Smooth muscle cell (in vitro differentiated cells): Measurements from ENCODE around the gene TMEM9B. TPM values are rescaled to one million over a fixed set of nuclear protein-coding genes. Genes with fewer than 3 reads are reported as not detected.
A peak's percentile ranks its signal among the peaks of the same experiment; 100 is the strongest.

Source experiments
- DNase-seq: peaks from one replicate; lab custom pipeline; 2025; ENCODE audit not compliant: unreplicated experiment; lab: John Stamatoyannopoulos, UW
- H2AFZ ChIP-seq: fragments of 200-600 bp; sonication (generic); 2 replicates; pipeline ENCODE4 v1.6.0; 2016; ENCODE audit warnings: antibody characterized with exemption, low read depth, mild to moderate bottlenecking
- H3F3A ChIP-seq: fragments of 200-600 bp; sonication (generic); 2 replicates; pipeline ENCODE4 v1.6.0; 2017; ENCODE audit warnings: antibody characterized with exemption, low read depth
- H3K27ac ChIP-seq: fragments of 200-600 bp; sonication (generic); 2 replicates; pipeline ENCODE4 v1.5.1; 2016; ENCODE audit warnings: low read depth, mild to moderate bottlenecking
- H3K27me3 ChIP-seq: fragments of 200-600 bp; sonication (generic); 2 replicates; pipeline ENCODE4 v1.6.1; 2016; ENCODE audit warnings: low read depth, mild to moderate bottlenecking
- H3K36me3 ChIP-seq: fragments of 200-600 bp; sonication (generic); 2 replicates; pipeline ENCODE4 v1.5.1; 2016; ENCODE audit warnings: low read depth
- H3K4me1 ChIP-seq: fragments of 200-600 bp; sonication (generic); 2 replicates; pipeline ENCODE4 v1.5.1; 2016; ENCODE audit warnings: low read depth
- H3K4me2 ChIP-seq: fragments of 200-600 bp; sonication (generic); 2 replicates; pipeline ENCODE4 v1.6.0; 2016; ENCODE audit warnings: mild to moderate bottlenecking
- H3K4me3 ChIP-seq: fragments of 200-600 bp; sonication (generic); 2 replicates; pipeline ENCODE4 v1.5.1; 2016; ENCODE audit warnings: mild to moderate bottlenecking
- H3K79me2 ChIP-seq: fragments of 200-600 bp; sonication (generic); 2 replicates; pipeline ENCODE4 v1.6.0; 2016; ENCODE audit warnings: low read depth, mild to moderate bottlenecking
- H3K9ac ChIP-seq: fragments of 200-600 bp; sonication (generic); 2 replicates; pipeline ENCODE4 v1.6.0; 2016; ENCODE audit warnings: low read depth
- H3K9me3 ChIP-seq: fragments of 200-600 bp; sonication (generic); replicated peaks from 2 replicates; pipeline ENCODE4 v1.5.1; 2016; ENCODE audit warnings: low read depth
- H4K20me1 ChIP-seq: fragments of 200-600 bp; sonication (generic); 2 replicates; pipeline ENCODE4 v1.6.0; 2016; ENCODE audit warnings: low read depth
- WGBS: methylation state at CpG from one replicate; pipeline ENCODE4 v1.1.7; 2016; ENCODE audit warnings: low lambda C conversion rate; 5-methylcytosine and 5-hydroxymethylcytosine counted together
- polyA plus RNA-seq: library from polyadenylated mRNA; unstranded; fragments of >200 nt; fragmentation: Nextera tagmentation; extraction: Ambion mirVana; gene quantifications from 2 replicates; pipeline ENCODE4 v1.2.1, GENCODE V29; 2016
- total RNA-seq: library from RNA; depleted of rRNA; stranded (reverse); fragments of >200 nt; gene quantifications from 2 replicates; pipeline ENCODE4 v1.2.3, GENCODE V29; 2014
- TF ChIP-seq, protein P1 (sequence below): fragments of 200-600 bp; sonication (generic); IDR thresholded peaks from 2 replicates; pipeline ENCODE4 v1.5.1; 2017; ENCODE audit warnings: borderline replicate concordance, mild to moderate bottlenecking, antibody characterized with exemption; ENCODE audit not compliant: insufficient read depth, poor library complexity, severe bottlenecking

TMEM9B gene
- total and polyA plus RNA-seq, 2 experiments from 2014 or later, result 35.9 to 39.3 TPM

DNA sequence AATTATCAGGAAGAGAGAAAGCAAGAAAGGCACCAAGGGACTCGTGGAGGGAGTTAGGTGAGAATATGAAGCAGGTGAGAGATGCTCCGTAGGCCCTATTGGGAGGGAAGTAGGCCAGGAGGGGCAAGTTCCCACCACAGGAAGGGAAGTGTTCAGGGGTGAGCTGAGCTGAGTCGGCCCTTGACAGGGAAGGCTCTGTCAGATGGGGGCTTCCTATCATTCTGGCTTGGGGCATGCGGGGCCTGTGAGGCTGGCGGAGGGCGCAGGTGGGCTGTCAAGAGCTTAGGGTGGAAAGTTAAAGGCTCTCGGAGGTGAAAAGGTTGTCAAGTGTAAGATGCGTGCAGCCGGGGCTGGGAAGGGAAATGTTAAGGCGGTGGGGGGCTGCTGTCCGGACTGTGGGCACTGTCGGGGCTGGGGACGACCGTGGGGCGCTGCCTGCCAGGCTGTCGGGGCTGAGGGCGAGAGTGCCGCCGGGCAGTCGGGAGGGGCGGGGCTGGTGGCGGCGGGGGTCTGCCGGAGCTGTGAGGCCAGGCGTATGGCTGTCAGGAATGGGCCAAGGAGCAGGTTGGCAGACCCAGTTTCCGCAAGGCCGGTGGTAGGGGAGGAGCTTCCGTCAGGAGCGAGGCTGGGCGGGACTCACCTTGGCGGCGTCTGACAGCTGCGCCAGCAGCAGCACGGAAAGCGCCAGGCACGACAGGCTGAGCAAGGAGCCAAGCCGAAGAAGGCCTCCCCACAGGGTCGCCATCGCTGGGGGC, 496 bp downstream of the TMEM9B start:
- TF ChIP-seq, protein P1, sequence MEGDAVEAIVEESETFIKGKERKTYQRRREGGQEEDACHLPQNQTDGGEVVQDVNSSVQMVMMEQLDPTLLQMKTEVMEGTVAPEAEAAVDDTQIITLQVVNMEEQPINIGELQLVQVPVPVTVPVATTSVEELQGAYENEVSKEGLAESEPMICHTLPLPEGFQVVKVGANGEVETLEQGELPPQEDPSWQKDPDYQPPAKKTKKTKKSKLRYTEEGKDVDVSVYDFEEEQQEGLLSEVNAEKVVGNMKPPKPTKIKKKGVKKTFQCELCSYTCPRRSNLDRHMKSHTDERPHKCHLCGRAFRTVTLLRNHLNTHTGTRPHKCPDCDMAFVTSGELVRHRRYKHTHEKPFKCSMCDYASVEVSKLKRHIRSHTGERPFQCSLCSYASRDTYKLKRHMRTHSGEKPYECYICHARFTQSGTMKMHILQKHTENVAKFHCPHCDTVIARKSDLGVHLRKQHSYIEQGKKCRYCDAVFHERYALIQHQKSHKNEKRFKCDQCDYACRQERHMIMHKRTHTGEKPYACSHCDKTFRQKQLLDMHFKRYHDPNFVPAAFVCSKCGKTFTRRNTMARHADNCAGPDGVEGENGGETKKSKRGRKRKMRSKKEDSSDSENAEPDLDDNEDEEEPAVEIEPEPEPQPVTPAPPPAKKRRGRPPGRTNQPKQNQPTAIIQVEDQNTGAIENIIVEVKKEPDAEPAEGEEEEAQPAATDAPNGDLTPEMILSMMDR, result no peak
- H3K27ac ChIP-seq, result peak overlapping the region; percentile 71
- H3K79me2 ChIP-seq, result peaks cover 43% of the 10 kb centered on the region
- peak overlapping the region; percentile 74 for H3K4me3 ChIP-seq
- H2AFZ ChIP-seq, result peak overlapping the region; percentile 91
- no peak for DNase-seq
- peak overlapping the region; percentile 65 for H3K9ac ChIP-seq
- H3F3A ChIP-seq, result peaks cover 12% of the 10 kb centered on the region
- H3K36me3 ChIP-seq, result no peaks in the 10 kb centered on the region
- H3K27me3 ChIP-seq, result no peaks in the 10 kb centered on the region
- H3K9me3 ChIP-seq, result no peaks in the 10 kb centered on the region
- 7% methylated on average over 28 of the region's 39 CpGs for WGBS
- H3K4me2 ChIP-seq, result peak overlapping the region; percentile 94
- peaks cover 14% of the 10 kb centered on the region for H3K4me1 ChIP-seq
- no peaks in the 10 kb centered on the region for H4K20me1 ChIP-seq

DNA sequence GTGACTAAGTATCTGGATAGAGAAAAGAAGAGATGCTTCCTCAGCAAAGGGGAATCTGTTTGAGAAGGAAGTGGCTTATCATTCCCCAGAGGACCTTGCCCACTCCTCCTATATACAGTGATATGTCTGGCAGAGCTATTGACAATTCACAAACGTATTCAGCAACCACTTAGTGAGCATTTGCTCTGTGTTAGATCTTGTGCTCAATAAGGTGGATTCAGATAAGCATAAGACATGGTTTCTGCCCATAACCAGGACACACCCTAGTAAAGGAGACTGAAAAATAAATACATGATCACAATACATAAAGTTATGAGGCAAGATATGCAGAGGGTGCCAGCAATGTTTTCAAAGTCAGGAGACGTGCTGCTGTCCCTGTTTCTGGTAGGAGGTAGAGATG, 1.4 kb downstream of the TMEM9B start:
- no peaks in the 10 kb centered on the region for H3K36me3 ChIP-seq
- H3K4me2 ChIP-seq, result peak overlapping the region; percentile 94
- peaks cover 13% of the 10 kb centered on the region for H3F3A ChIP-seq
- no peaks in the 10 kb centered on the region for H3K9me3 ChIP-seq
- DNase-seq, result no peak
- WGBS, result 84% methylated on average over 2 of the region's 2 CpGs
- H2AFZ ChIP-seq, result no peak overlapping the region
- peak overlapping the region; percentile 65 for H3K9ac ChIP-seq
- peaks cover 50% of the 10 kb centered on the region for H3K79me2 ChIP-seq
- no peak overlapping the region for H3K27ac ChIP-seq
- TF ChIP-seq, protein P1, result no peak
- peaks cover 14% of the 10 kb centered on the region for H3K4me1 ChIP-seq
- peak overlapping the region; percentile 74 for H3K4me3 ChIP-seq
- no peaks in the 10 kb centered on the region for H4K20me1 ChIP-seq
- H3K27me3 ChIP-seq, result no peaks in the 10 kb centered on the region

DNA sequence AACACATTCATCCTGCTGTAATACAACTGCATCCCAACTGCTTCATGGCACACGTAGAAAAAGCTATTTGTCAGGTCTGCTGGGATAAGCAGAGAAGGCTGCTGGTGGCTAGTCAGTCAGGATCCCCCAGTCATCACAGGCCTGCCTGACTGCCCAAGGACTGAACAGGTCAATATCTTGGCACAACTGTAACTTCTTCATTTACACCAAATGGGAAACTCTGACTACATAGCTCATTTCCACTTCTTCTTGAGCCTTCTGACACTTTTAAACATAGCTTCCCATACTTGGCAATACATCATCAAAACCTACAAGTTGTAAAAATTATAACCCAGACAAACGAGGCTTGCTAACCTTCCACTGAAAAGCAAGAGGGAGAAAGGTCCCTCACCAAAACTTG, 2.8 kb downstream of the TMEM9B start:
- no peak for DNase-seq
- no peaks in the 10 kb centered on the region for H4K20me1 ChIP-seq
- H3K9ac ChIP-seq, result no peak overlapping the region
- TF ChIP-seq, protein P1, result no peak
- H3K4me3 ChIP-seq, result no peak overlapping the region
- no peaks in the 10 kb centered on the region for H3K36me3 ChIP-seq
- H3K27ac ChIP-seq, result no peak overlapping the region
- H3K4me2 ChIP-seq, result no peak overlapping the region
- 85% methylated on average over 2 of the region's 2 CpGs for WGBS
- no peak overlapping the region for H2AFZ ChIP-seq
- no peaks in the 10 kb centered on the region for H3K9me3 ChIP-seq
- no peaks in the 10 kb centered on the region for H3K27me3 ChIP-seq
- H3F3A ChIP-seq, result peaks cover 13% of the 10 kb centered on the region
- peaks cover 14% of the 10 kb centered on the region for H3K4me1 ChIP-seq
- peaks cover 60% of the 10 kb centered on the region for H3K79me2 ChIP-seq
